ENCODE results near the gene RHCG.

RHCG gene

DNA sequence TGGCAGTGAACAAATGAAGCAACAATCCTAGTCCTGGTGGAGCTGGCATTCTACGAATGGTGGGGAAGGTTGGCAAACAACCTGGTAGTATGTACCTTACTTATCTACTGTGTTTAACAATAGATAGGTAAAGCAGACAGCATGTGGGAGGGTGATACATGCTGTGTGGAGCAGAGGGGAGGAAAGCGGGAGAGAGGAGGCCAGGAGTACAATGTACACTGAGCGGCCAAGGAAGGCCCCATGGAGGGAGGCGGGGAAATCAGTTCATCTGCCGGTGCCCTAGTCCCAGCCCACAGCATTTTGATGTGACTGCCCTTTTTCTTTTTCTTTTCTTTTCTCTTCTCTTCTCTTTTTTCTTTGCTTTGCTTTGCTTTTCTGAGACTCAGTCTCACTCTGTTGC is 5.3 kb upstream of the RHCG start:
- Histone ChIP-seq H3K9me2 (replicated peaks; ENCODE audit: insufficient read depth, low read length) (no peaks in the 10 kb centered on the region), H3K9me3 (replicated peaks; ENCODE audit: insufficient read depth, low read length) (no peaks in the 10 kb centered on the region), H3K4me1 (ENCODE audit: low read length) (no peaks in the 10 kb centered on the region), H4K20me1 (ENCODE audit: insufficient read depth, low read length) (no peaks in the 10 kb centered on the region), H3F3A (ENCODE audit: insufficient read depth, low read length) (no peaks in the 10 kb centered on the region), H3K27me3 (replicated peaks; ENCODE audit: insufficient read depth, low read length) (peaks cover 10% of the 10 kb centered on the region), H3K79me2 (ENCODE audit: low read length) (no peaks in the 10 kb centered on the region), H3K27ac (ENCODE audit: low read length) (no peak overlapping the region), H2AFZ (ENCODE audit: low read length) (no peak overlapping the region), H3K4me3 (ENCODE audit: low read length) (no peak overlapping the region), H3K4me2 (ENCODE audit: low read depth, low read length) (no peak overlapping the region), H3K36me3 (replicated peaks; ENCODE audit: insufficient read depth, low read length) (no peaks in the 10 kb centered on the region), H3K9ac (ENCODE audit: low read length) (no peak overlapping the region)
- no peak for DNase-seq
- TF ChIP-seq, protein P1, sequence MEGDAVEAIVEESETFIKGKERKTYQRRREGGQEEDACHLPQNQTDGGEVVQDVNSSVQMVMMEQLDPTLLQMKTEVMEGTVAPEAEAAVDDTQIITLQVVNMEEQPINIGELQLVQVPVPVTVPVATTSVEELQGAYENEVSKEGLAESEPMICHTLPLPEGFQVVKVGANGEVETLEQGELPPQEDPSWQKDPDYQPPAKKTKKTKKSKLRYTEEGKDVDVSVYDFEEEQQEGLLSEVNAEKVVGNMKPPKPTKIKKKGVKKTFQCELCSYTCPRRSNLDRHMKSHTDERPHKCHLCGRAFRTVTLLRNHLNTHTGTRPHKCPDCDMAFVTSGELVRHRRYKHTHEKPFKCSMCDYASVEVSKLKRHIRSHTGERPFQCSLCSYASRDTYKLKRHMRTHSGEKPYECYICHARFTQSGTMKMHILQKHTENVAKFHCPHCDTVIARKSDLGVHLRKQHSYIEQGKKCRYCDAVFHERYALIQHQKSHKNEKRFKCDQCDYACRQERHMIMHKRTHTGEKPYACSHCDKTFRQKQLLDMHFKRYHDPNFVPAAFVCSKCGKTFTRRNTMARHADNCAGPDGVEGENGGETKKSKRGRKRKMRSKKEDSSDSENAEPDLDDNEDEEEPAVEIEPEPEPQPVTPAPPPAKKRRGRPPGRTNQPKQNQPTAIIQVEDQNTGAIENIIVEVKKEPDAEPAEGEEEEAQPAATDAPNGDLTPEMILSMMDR (IDR thresholded peaks at IDR 0.05; ENCODE audit: low read length) = no peak
- no peak for TF ChIP-seq EZH2phosphoT487 (IDR thresholded peaks at IDR 0.05; ENCODE audit: low read length)
- no peak for TF ChIP-seq EZH2 (optimal IDR thresholded peaks at IDR 0.05; ENCODE audit: low read depth, low read length)

GRCh38 chr15:89500397-89501270 is 4.3 kb upstream of the RHCG start:
- TF ChIP-seq, protein P1 (IDR thresholded peaks at IDR 0.05; ENCODE audit: low read length) = peak; percentile 56
- TF ChIP-seq EZH2phosphoT487 (IDR thresholded peaks at IDR 0.05; ENCODE audit: low read length) = no peak
- no peak overlapping the region for H3K4me2 ChIP-seq (ENCODE audit: low read depth, low read length)
- 0 out of 2 replicates have a peak, but pooled peaks cover 4% of the 10 kb centered on the region for H3K4me1 ChIP-seq (ENCODE audit: low read length)
- DNase-seq = no peak
- no peak overlapping the region for H3K4me3 ChIP-seq (ENCODE audit: low read length)
- H3K79me2 ChIP-seq (ENCODE audit: low read length) = no peaks in the 10 kb centered on the region
- no peak overlapping the region for H3K9ac ChIP-seq (ENCODE audit: low read length)
- H4K20me1 ChIP-seq (ENCODE audit: insufficient read depth, low read length) = no peaks in the 10 kb centered on the region
- H3K27me3 ChIP-seq (replicated peaks; ENCODE audit: insufficient read depth, low read length) = peaks cover 17% of the 10 kb centered on the region
- H2AFZ ChIP-seq (ENCODE audit: low read length) = no peak overlapping the region
- H3K27ac ChIP-seq (ENCODE audit: low read length) = no peak overlapping the region
- H3K36me3 ChIP-seq (replicated peaks; ENCODE audit: insufficient read depth, low read length) = no peaks in the 10 kb centered on the region
- H3K9me3 ChIP-seq (replicated peaks; ENCODE audit: insufficient read depth, low read length) = no peaks in the 10 kb centered on the region
- H3K9me2 ChIP-seq (replicated peaks; ENCODE audit: insufficient read depth, low read length) = no peaks in the 10 kb centered on the region
- no peaks in the 10 kb centered on the region for H3F3A ChIP-seq (ENCODE audit: insufficient read depth, low read length)

DNA sequence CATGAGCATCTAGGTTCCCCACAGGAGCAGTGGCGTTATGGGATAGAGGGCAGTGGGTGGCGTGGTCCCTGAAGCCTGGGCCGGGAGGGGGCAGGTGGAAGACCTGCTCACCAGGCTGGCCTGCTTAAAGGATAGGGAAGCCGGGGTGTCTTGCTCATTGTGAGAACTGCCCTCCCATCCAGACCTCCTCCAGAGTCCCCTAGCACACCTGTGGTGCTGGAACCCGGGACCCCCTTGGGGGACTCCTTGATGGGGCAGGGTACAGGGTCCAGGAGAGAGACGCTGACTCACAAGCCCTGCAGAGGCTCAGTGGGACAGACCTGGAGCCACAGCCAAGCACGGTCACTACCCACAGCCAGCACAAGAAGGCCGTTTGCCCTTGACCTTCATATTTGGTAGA is 2.8 kb upstream of the RHCG start:
- Histone ChIP-seq H3K36me3 (replicated peaks; ENCODE audit: insufficient read depth, low read length) (no peaks in the 10 kb centered on the region), H3K9me3 (replicated peaks; ENCODE audit: insufficient read depth, low read length) (no peaks in the 10 kb centered on the region), H3K4me3 (ENCODE audit: low read length) (no peak overlapping the region), H3K4me1 (ENCODE audit: low read length) (peaks cover 8% of the 10 kb centered on the region; the same call in 1 of the 2 replicates), H3F3A (ENCODE audit: insufficient read depth, low read length) (no peaks in the 10 kb centered on the region), H4K20me1 (ENCODE audit: insufficient read depth, low read length) (no peaks in the 10 kb centered on the region), H3K9ac (ENCODE audit: low read length) (no peak overlapping the region), H3K27ac (ENCODE audit: low read length) (no peak overlapping the region), H3K79me2 (ENCODE audit: low read length) (no peaks in the 10 kb centered on the region), H3K27me3 (replicated peaks; ENCODE audit: insufficient read depth, low read length) (peaks cover 17% of the 10 kb centered on the region), H2AFZ (ENCODE audit: low read length) (no peak overlapping the region), H3K9me2 (replicated peaks; ENCODE audit: insufficient read depth, low read length) (no peaks in the 10 kb centered on the region), H3K4me2 (ENCODE audit: low read depth, low read length) (no peak overlapping the region)
- TF ChIP-seq, protein P1 (IDR thresholded peaks at IDR 0.05; ENCODE audit: low read length) = no peak
- TF ChIP-seq EZH2phosphoT487 (IDR thresholded peaks at IDR 0.05; ENCODE audit: low read length) = no peak
- TF ChIP-seq EZH2 (optimal IDR thresholded peaks at IDR 0.05; ENCODE audit: low read depth, low read length) = no peak
- no peak for DNase-seq
